ENCODE data around the gene TSPEAR.
"Not testable (repeated sequence)": the region's sequence is repeated elsewhere in the genome, so short reads cannot be mapped to it uniquely, and the experiment has no call there.

Gene TSPEAR

GRCh38 chr21:44483288-44484237, 227.8 kb downstream of the TSPEAR start:
- no peak for DNase-seq (ENCODE audit: low read depth)

- no peak for DNase-seq (ENCODE audit: low read depth)
Measured at GRCh38 chr21:44482581-44483287, 228.6 kb downstream of the TSPEAR start.

- DNase-seq (ENCODE audit: low read depth), result no peak
Measured at GRCh38 chr21:44480200-44481053, 230.9 kb downstream of the TSPEAR start.

GRCh38 chr21:44479556-44480199, 231.7 kb downstream of the TSPEAR start:
- DNase-seq (ENCODE audit: low read depth), result not testable (repeated sequence)

GRCh38 chr21:44478801-44479167, 232.6 kb downstream of the TSPEAR start:
- DNase-seq (ENCODE audit: low read depth), result no peak

GRCh38 chr21:44478124-44478800, 233.1 kb downstream of the TSPEAR start:
- DNase-seq (ENCODE audit: low read depth), result no peak

GRCh38 chr21:44477712-44478111, 233.7 kb downstream of the TSPEAR start:
- DNase-seq (ENCODE audit: low read depth), result no peak

GRCh38 chr21:44477131-44477530, 234.2 kb downstream of the TSPEAR start:
- no peak for DNase-seq (ENCODE audit: low read depth)

- DNase-seq (ENCODE audit: low read depth), result no peak
Measured at GRCh38 chr21:44475266-44475845, 236.0 kb downstream of the TSPEAR start.

GRCh38 chr21:44473915-44474555, 237.3 kb downstream of the TSPEAR start:
- no peak for DNase-seq (ENCODE audit: low read depth)

GRCh38 chr21:44471996-44472395, 239.4 kb downstream of the TSPEAR start:
- no peak for DNase-seq (ENCODE audit: low read depth)

- DNase-seq (ENCODE audit: low read depth), result no peak
Measured at GRCh38 chr21:44471341-44471740, 240.0 kb downstream of the TSPEAR start.

GRCh38 chr21:44467859-44468195, 243.5 kb downstream of the TSPEAR start:
- no peak for DNase-seq (ENCODE audit: low read depth)

- DNase-seq (ENCODE audit: low read depth), result no peak
Measured at GRCh38 chr21:44466996-44467858, 244.1 kb downstream of the TSPEAR start.

GRCh38 chr21:44466351-44466954, 244.9 kb downstream of the TSPEAR start:
- DNase-seq (ENCODE audit: low read depth), result no peak

- no peak for DNase-seq (ENCODE audit: low read depth)
Measured at GRCh38 chr21:44464351-44464750, 247.0 kb downstream of the TSPEAR start.

GRCh38 chr21:44463724-44464123, 247.6 kb downstream of the TSPEAR start:
- no peak for DNase-seq (ENCODE audit: low read depth)

- no peak for DNase-seq (ENCODE audit: low read depth)
Measured at GRCh38 chr21:44462834-44463200, 248.6 kb downstream of the TSPEAR start.
